ENCODE results near the gene FAM209A. TPM values are rescaled to one million over a fixed set of nuclear protein-coding genes. Genes with fewer than 3 reads are reported as not detected.
"Not testable (repeated sequence)": the region's sequence is repeated elsewhere in the genome, so short reads cannot be mapped to it uniquely, and the experiment has no call there.

The FAM209A gene
- polyA plus RNA-seq, 2 of the 4 experiments (the other 2 are of a cell fraction): 0.22 to 0.32 TPM

- TF ChIP-seq SREBF2 (IDR thresholded peaks at IDR 0.05): no peak
Observed at GRCh38 chr20:56527521-56527920, 3.0 kb downstream of the FAM209A start (continued).

GRCh38 chr20:56532946-56533345 is 8.4 kb downstream of the FAM209A start, which contains the start of gene FAM209B:
FAM209B (plus strand) TSS chr20:56533246; CDS start chr20:56533342, 96 bp downstream.
- CTCF ChIA-PET: interaction anchor here (0.6 to 3.5 kb wide), 2 partner anchors 18 to 462 kb away, joined by 3 to 14 read pairs; no protein-coding TSS in a partner anchor

GRCh38 chr20:56537997-56538396 is 13.5 kb downstream of the FAM209A start:
- TF ChIP-seq GATA3 (IDR thresholded peaks at IDR 0.05; ENCODE audit: borderline replicate concordance) (no peak), HOXB5 (CRISPR knock-in tag; IDR thresholded peaks at IDR 0.05) (no peak), ESRRA (IDR thresholded peaks at IDR 0.05; ENCODE audit: borderline replicate concordance, low read length) (no peak), ZNF302 (CRISPR knock-in tag; IDR thresholded peaks at IDR 0.05) (no peak)
- Histone ChIP-seq H3K4me3 (no peak overlapping the region), H3K4me1 (no peaks in the 10 kb centered on the region), H3K4me2 (no peak overlapping the region), H3K27ac (no peak overlapping the region), H3K9me3 (no peaks in the 10 kb centered on the region)
- FAIRE-seq: no peak
- DNase-seq (ENCODE audit: low read depth in 1 of 2, low spot score in 1 of 2): no peak
- POLR2A ChIA-PET: no interaction called here
- CTCF ChIA-PET: interaction anchor here (6.0 kb wide), 1 partner anchor 13 kb away, joined by 61 read pairs; no protein-coding TSS in a partner anchor
- WGBS (ENCODE audit: missing lambda C conversion rate): 55% methylated on average over 3 of the region's 3 CpGs
- ATAC-seq: no peak

More at GRCh38 chr20:56532946-56533345, 8.4 kb downstream of the FAM209A start, which contains the start of gene FAM209B:
- 75% methylated on average over 9 of the region's 9 CpGs for WGBS (ENCODE audit: missing lambda C conversion rate)
- POLR2A ChIA-PET; H3K4me1 ChIP-seq; FAIRE-seq; DNase-seq (ENCODE audit: low read depth in 1 of 2, low spot score in 1 of 2); H3K4me3 ChIP-seq; ATAC-seq; H3K4me2 ChIP-seq; H3K27ac ChIP-seq; H3K9me3 ChIP-seq: not testable (repeated sequence)

GRCh38 chr20:56540415-56540814 is 15.9 kb downstream of the FAM209A start:
- DNase-seq (ENCODE audit: low read depth in 1 of 2, low spot score in 1 of 2) (no peak), FAIRE-seq (no peak), ATAC-seq (peak in 1 of 2 experiments; percentile 54; a peak in 1 of 6 replicates)
- WGBS (ENCODE audit: missing lambda C conversion rate): 69% methylated on average over 6 of the region's 6 CpGs
- no peak overlapping the region for H3K4me3 ChIP-seq
- H3K9me3 ChIP-seq: no peaks in the 10 kb centered on the region
- no peak overlapping the region for H3K27ac ChIP-seq
- no peaks in the 10 kb centered on the region for H3K4me1 ChIP-seq
- ChIA-PET CTCF (interaction anchor here (1.3 to 6.0 kb wide), 2 partner anchors 11 to 37 kb away, joined by 3 to 61 read pairs; no protein-coding TSS in a partner anchor), POLR2A (interaction anchor here (0.5 kb wide), 1 partner anchor 319 kb away, joined by 4 read pairs; no protein-coding TSS in a partner anchor)
- TF ChIP-seq REST (IDR thresholded peaks at IDR 0.05) (no peak), ATOH8 (CRISPR knock-in tag; IDR thresholded peaks at IDR 0.05; ENCODE audit: low read depth) (no peak), FOSL2 (IDR thresholded peaks at IDR 0.05) (no peak), FOSL2 (CRISPR knock-in tag; IDR thresholded peaks at IDR 0.05) (peak; percentile 6; the same call in 1 of the 2 replicates), ZC3H11A (IDR thresholded peaks at IDR 0.05) (no peak), KDM1A (IDR thresholded peaks at IDR 0.05; ENCODE audit: low read depth) (no peak), RCOR1 (IDR thresholded peaks at IDR 0.05; ENCODE audit: low read depth, low read length) (no peak), NR3C1 (IDR thresholded peaks at IDR 0.05) (no peak), CTCF (IDR thresholded peaks at IDR 0.05) (no peak), GATA3 (IDR thresholded peaks at IDR 0.05; ENCODE audit: borderline replicate concordance) (no peak)
- H3K4me2 ChIP-seq: no peak overlapping the region
